A549 (cell line): ENCODE measurements around the gene SCAMP2. TPM values are rescaled to one million over a fixed set of nuclear protein-coding genes. Genes with fewer than 3 reads are reported as not detected.

Experiments
- ATAC-seq, 2 experiments: fragments of 200-7000 bp in 1 of 2; fragments of >200 bp in 1 of 2; cut with Nextera tagmentation in 1 of 2; cut with Tn5 transposase in 1 of 2; 3 replicates each; pipeline versions ENCODE4 v1.8.0 to v1.9.1; 2018 to 2020; ENCODE audit warnings: mild to moderate bottlenecking in 1 of 2, moderate library complexity in 1 of 2
- CTCF ChIA-PET: fragments of 300-600 bp; sonication (Branson Sonifier 250); formaldehyde crosslinking; extraction: SDS; loops from one replicate; lab custom pipeline; 2021; ENCODE audit warnings: antibody characterized with exemption, inconsistent platforms; lab: Yijun Ruan, JAX
- POLR2A ChIA-PET: fragments of 350-600 bp; formaldehyde crosslinking; extraction: SDS; loops from one replicate; lab custom pipeline; 2021; ENCODE audit warnings: antibody characterized with exemption, inconsistent platforms; lab: Yijun Ruan, JAX
- DNase-seq, 2 experiments: peaks; one replicate each; pipeline versions ENCODE4 v3.0.0 to v3.0.0-alpha.2; 2011 to 2016; ENCODE audit warnings: low read depth in 1 of 2, low spot score in 1 of 2
- FAIRE-seq: peaks from 2 replicates; lab custom pipeline; 2011; peaks lifted over from hg19 to GRCh38; lab: Jason Lieb, UNC
- H3K27ac ChIP-seq, 2 experiments: fragments of >200 bp; sonication (Bioruptor Twin); formaldehyde crosslinking; 3 replicates each; pipeline ENCODE4 v1.5.1; 2016 to 2017
- H3K4me1 ChIP-seq: fragments of >200 bp; sonication (Bioruptor Twin); formaldehyde crosslinking; 3 replicates; pipeline ENCODE4 v1.6.1; 2016
- H3K4me2 ChIP-seq: fragments of >200 bp; sonication (Bioruptor Twin); formaldehyde crosslinking; 3 replicates; pipeline ENCODE4 v1.6.1; 2016
- H3K4me3 ChIP-seq: fragments of >200 bp; sonication (Bioruptor Twin); formaldehyde crosslinking; 3 replicates; pipeline ENCODE4 v1.5.1; 2016
- H3K9me3 ChIP-seq: fragments of >200 bp; sonication (Bioruptor Twin); formaldehyde crosslinking; 3 replicates; pipeline ENCODE4 v1.6.1; 2016
- BHLHE40 ChIP-seq: IDR thresholded peaks from 2 replicates; pipeline ENCODE4 v1.6.1; 2012; ENCODE audit warnings: low read depth, low read length, inconsistent platforms
- CBX8 ChIP-seq: fragments of 200-600 bp; sonication (generic); IDR thresholded peaks from 2 replicates; pipeline ENCODE4 v1.6.1; 2016
- CEBPB ChIP-seq, 2 experiments: fragments of >200 bp in 1 of 2; sonication (Bioruptor Twin) in 1 of 2; formaldehyde crosslinking in 1 of 2; IDR thresholded peaks; 2 replicates each; pipeline ENCODE4 v1.6.1; 2012 to 2016
- CHD2 ChIP-seq: fragments of 150-350 bp; IDR thresholded peaks from 2 replicates; pipeline ENCODE4 v1.6.1; 2014; ENCODE audit warnings: low read length; ENCODE audit not compliant: partially characterized antibody
- CHD4 ChIP-seq: fragments of 200-600 bp; sonication (generic); IDR thresholded peaks from 2 replicates; pipeline ENCODE4 v1.6.1; 2016; ENCODE audit warnings: antibody characterized with exemption, mild to moderate bottlenecking, borderline replicate concordance
- E2F6 ChIP-seq: IDR thresholded peaks from 2 replicates; pipeline ENCODE4 v1.6.1; 2012; ENCODE audit warnings: low read depth, borderline replicate concordance
- EHF ChIP-seq: fragments of 250-450 bp; sonication (Bioruptor Pico); IDR thresholded peaks from 2 replicates; pipeline ENCODE4 v1.5.0; 2020; ENCODE audit warnings: mild to moderate bottlenecking
- ESRRA ChIP-seq: fragments of 150-350 bp; IDR thresholded peaks from 2 replicates; pipeline ENCODE4 v1.6.1; 2014; ENCODE audit warnings: mild to moderate bottlenecking, low read length, borderline replicate concordance
- FOSL2 ChIP-seq, 2 experiments: fragments of 450-650 bp in 1 of 2; fragments of >200 bp in 1 of 2; sonication (Bioruptor Twin) in 1 of 2; formaldehyde crosslinking; IDR thresholded peaks; 2 replicates each; pipeline versions ENCODE4 v1.5.0 to v1.6.1; 2016 to 2020; ENCODE audit warnings: mild to moderate bottlenecking in 1 of 2, moderate library complexity in 1 of 2
- GATA3 ChIP-seq: IDR thresholded peaks from 2 replicates; pipeline ENCODE4 v1.6.1; 2012; ENCODE audit warnings: borderline replicate concordance
- HDAC2 ChIP-seq: fragments of 200-600 bp; sonication (generic); IDR thresholded peaks from 2 replicates; pipeline ENCODE4 v1.6.1; 2016
- HMGXB4 ChIP-seq: fragments of 250-450 bp; sonication (Bioruptor Pico); IDR thresholded peaks from 2 replicates; pipeline ENCODE4 v1.5.0; 2021; ENCODE audit warnings: mild to moderate bottlenecking, moderate library complexity, borderline replicate concordance
- HOXA7 ChIP-seq: fragments of 250-450 bp; sonication (Bioruptor Pico); IDR thresholded peaks from 2 replicates; pipeline ENCODE4 v1.5.0; 2020; ENCODE audit warnings: mild to moderate bottlenecking, moderate library complexity
- KDM1A ChIP-seq: fragments of 200-600 bp; sonication (generic); IDR thresholded peaks from 2 replicates; pipeline ENCODE4 v1.6.1; 2016; ENCODE audit warnings: low read depth, mild to moderate bottlenecking
- KDM5A ChIP-seq: fragments of 200-600 bp; sonication (generic); IDR thresholded peaks from 2 replicates; pipeline ENCODE4 v1.6.1; 2016; ENCODE audit warnings: antibody characterized with exemption, mild to moderate bottlenecking
- MAX ChIP-seq: IDR thresholded peaks from 2 replicates; pipeline ENCODE4 v1.6.1; 2012
- MYC ChIP-seq: IDR thresholded peaks from 2 replicates; pipeline ENCODE4 v1.6.1; 2012; ENCODE audit warnings: mild to moderate bottlenecking, inconsistent platforms, low read length, improper control_type of control experiment, borderline replicate concordance
- NPAS2 ChIP-seq: fragments of 250-450 bp; sonication (Bioruptor Pico); IDR thresholded peaks from 2 replicates; pipeline ENCODE4 v1.8.0; 2022; ENCODE audit warnings: mild to moderate bottlenecking, moderate library complexity, borderline replicate concordance
- POLR2A ChIP-seq: IDR thresholded peaks from 2 replicates; pipeline ENCODE4 v1.6.1; 2012; ENCODE audit warnings: mild to moderate bottlenecking, low read length
- RAD21 ChIP-seq, 2 experiments: fragments of >200 bp in 1 of 2; sonication (Bioruptor Twin) in 1 of 2; formaldehyde crosslinking in 1 of 2; IDR thresholded peaks in 1 of 2; conservative IDR thresholded peaks in 1 of 2; 2 replicates in 1 of 2; 3 replicates in 1 of 2; pipeline ENCODE4 v1.6.1; 2012 to 2018; ENCODE audit warnings: inconsistent platforms in 1 of 2
- RCOR1 ChIP-seq: fragments of 150-350 bp; IDR thresholded peaks from 2 replicates; pipeline ENCODE4 v1.6.1; 2014; ENCODE audit warnings: antibody characterized with exemption, low read length, low read depth
- SMC3 ChIP-seq: fragments of >200 bp; sonication (Bioruptor Twin); formaldehyde crosslinking; IDR thresholded peaks from 3 replicates; pipeline ENCODE4 v1.6.1; 2018; ENCODE audit warnings: inconsistent platforms
- SREBF2 ChIP-seq: fragments of 450-650 bp; IDR thresholded peaks from 2 replicates; pipeline ENCODE4 v1.6.1; 2014; ENCODE audit warnings: mild to moderate bottlenecking, moderate library complexity
- ZC3H11A ChIP-seq: fragments of 450-650 bp; IDR thresholded peaks from 2 replicates; pipeline ENCODE4 v1.6.1; 2014; ENCODE audit warnings: antibody characterized with exemption, mild to moderate bottlenecking
- ZFP36 ChIP-seq: fragments of 450-650 bp; IDR thresholded peaks from 2 replicates; pipeline ENCODE4 v1.6.1; 2014; ENCODE audit warnings: borderline replicate concordance; ENCODE audit not compliant: partially characterized antibody
- ZNF302 ChIP-seq: fragments of 250-450 bp; sonication (Bioruptor Pico); IDR thresholded peaks from 2 replicates; pipeline ENCODE4 v1.9.0; 2021; ENCODE audit warnings: inconsistent platforms, mild to moderate bottlenecking, moderate library complexity
- WGBS: methylation state at CpG from one replicate; pipeline ENCODE4 v1.1.6; 2017; ENCODE audit errors: missing lambda C conversion rate; 5-methylcytosine and 5-hydroxymethylcytosine counted together
- polyA plus RNA-seq, 4 experiments: library from polyadenylated mRNA; depleted of rRNA in 3 of 4; stranded (reverse); fragments of >200 nt; fragmentation: RNase III in 1 of 4; extraction: RNeasy Plus Mini Kit Qiagen cat#74134 plus additional on column Dnase treatment in 1 of 4; gene quantifications; 2 replicates in 3 of 4; 3 replicates in 1 of 4; pipeline ENCODE4 v1.2.3, GENCODE V29; 2011 to 2017
- TF ChIP-seq, protein P1 (sequence below): fragments of >200 bp; sonication (Bioruptor Twin); formaldehyde crosslinking; IDR thresholded peaks from 2 replicates; pipeline ENCODE4 v1.6.1; 2016
- TF ChIP-seq, protein P2 (sequence below): IDR thresholded peaks from 2 replicates; pipeline ENCODE4 v1.6.1; 2012
- TF ChIP-seq, protein P3 (sequence below): fragments of 450-650 bp; IDR thresholded peaks from 2 replicates; pipeline ENCODE4 v1.6.1; 2014; ENCODE audit warnings: antibody characterized with exemption

The SCAMP2 gene
- polyA plus RNA-seq, 2 of the 4 experiments (the other 2 are of a cell fraction) = 41.5 to 128 TPM

- WGBS = 95% methylated on average over 1 of the region's 1 CpG
- ChIA-PET POLR2A (no interaction called here), CTCF (interaction anchor here (2.1 to 2.7 kb wide), 2 partner anchors 14 to 46 kb away, joined by 7 to 10 read pairs; partner anchors contain the start of gene ULK3)
- Histone ChIP-seq H3K4me3 (no peak overlapping the region), H3K27ac (no peak overlapping the region), H3K9me3 (no peaks in the 10 kb centered on the region), H3K4me1 (peaks cover 5% of the 10 kb centered on the region; the same call in 1 of the 3 replicates), H3K4me2 (no peak overlapping the region)
- DNase-seq (no peak), ATAC-seq (no peak), FAIRE-seq (no peak)
- TF ChIP-seq, protein P1, sequence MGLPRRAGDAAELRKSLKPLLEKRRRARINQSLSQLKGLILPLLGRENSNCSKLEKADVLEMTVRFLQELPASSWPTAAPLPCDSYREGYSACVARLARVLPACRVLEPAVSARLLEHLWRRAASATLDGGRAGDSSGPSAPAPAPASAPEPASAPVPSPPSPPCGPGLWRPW = no peak
- no peak for TF ChIP-seq SREBF2
- no peak for TF ChIP-seq RCOR1
- TF ChIP-seq, protein P2, sequence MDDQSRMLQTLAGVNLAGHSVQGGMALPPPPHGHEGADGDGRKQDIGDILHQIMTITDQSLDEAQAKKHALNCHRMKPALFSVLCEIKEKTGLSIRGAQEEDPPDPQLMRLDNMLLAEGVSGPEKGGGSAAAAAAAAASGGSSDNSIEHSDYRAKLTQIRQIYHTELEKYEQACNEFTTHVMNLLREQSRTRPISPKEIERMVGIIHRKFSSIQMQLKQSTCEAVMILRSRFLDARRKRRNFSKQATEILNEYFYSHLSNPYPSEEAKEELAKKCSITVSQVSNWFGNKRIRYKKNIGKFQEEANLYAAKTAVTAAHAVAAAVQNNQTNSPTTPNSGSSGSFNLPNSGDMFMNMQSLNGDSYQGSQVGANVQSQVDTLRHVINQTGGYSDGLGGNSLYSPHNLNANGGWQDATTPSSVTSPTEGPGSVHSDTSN = no peak
- TF ChIP-seq GATA3 = no peak
- no peak for TF ChIP-seq ESRRA
- no peak for TF ChIP-seq FOSL2 (IDR thresholded peaks at IDR 0.05)
- TF ChIP-seq FOSL2 (CRISPR knock-in tag; IDR thresholded peaks at IDR 0.05) = no peak
- TF ChIP-seq BHLHE40 = no peak
- no peak for TF ChIP-seq NPAS2 (CRISPR knock-in tag)
- TF ChIP-seq CBX8 = no peak
- TF ChIP-seq CEBPB (IDR thresholded peaks at IDR 0.05) = no peak
- TF ChIP-seq ZFP36 = no peak
- TF ChIP-seq, protein P3, sequence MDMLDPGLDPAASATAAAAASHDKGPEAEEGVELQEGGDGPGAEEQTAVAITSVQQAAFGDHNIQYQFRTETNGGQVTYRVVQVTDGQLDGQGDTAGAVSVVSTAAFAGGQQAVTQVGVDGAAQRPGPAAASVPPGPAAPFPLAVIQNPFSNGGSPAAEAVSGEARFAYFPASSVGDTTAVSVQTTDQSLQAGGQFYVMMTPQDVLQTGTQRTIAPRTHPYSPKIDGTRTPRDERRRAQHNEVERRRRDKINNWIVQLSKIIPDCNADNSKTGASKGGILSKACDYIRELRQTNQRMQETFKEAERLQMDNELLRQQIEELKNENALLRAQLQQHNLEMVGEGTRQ = no peak
- no peak for TF ChIP-seq RAD21 (conservative IDR thresholded peaks at IDR 0.05 in 1 of 2, IDR thresholded peaks at IDR 0.05 in 1 of 2)
- no peak for TF ChIP-seq KDM1A
- no peak for TF ChIP-seq KDM5A
These were observed 16.6 kb downstream of the SCAMP2 start for GRCh38 chr15:74856537-74856936.

- CTCF ChIA-PET = interaction anchor here (0.5 to 2.7 kb wide), 3 partner anchors 14 to 46 kb away, joined by 4 to 10 read pairs (median 7); partner anchors contain the start of gene ULK3
These were observed 17.3 kb downstream of the SCAMP2 start for GRCh38 chr15:74855857-74856256.

More at GRCh38 chr15:74855857-74856256, 17.3 kb downstream of the SCAMP2 start:
- FAIRE-seq = no peak
- POLR2A ChIA-PET = no interaction called here
- ATAC-seq = peak in 1 of 2 experiments; percentile 39; a peak in 2 of 6 replicates
- H3K4me3 ChIP-seq = no peak overlapping the region
- TF ChIP-seq MYC (no peak), CHD4 (no peak), E2F6 (no peak), HOXA7 (no peak), HMGXB4 (CRISPR knock-in tag) (no peak), EHF (CRISPR knock-in tag) (no peak), FOSL2 (IDR thresholded peaks at IDR 0.05) (no peak), FOSL2 (CRISPR knock-in tag; IDR thresholded peaks at IDR 0.05) (no peak), CBX8 (no peak), MAX (no peak), POLR2A (no peak), ZNF302 (no peak), SMC3 (no peak), CHD2 (no peak), NPAS2 (CRISPR knock-in tag) (no peak), HDAC2 (no peak), ZC3H11A (no peak)
- TF ChIP-seq, protein P1 = no peak
- WGBS = 95% methylated on average over 2 of the region's 2 CpGs
- no peak for DNase-seq
- H3K4me1 ChIP-seq = peaks cover 5% of the 10 kb centered on the region; the same call in 1 of the 3 replicates
- no peak overlapping the region for H3K4me2 ChIP-seq
- H3K9me3 ChIP-seq = no peaks in the 10 kb centered on the region
- no peak overlapping the region for H3K27ac ChIP-seq
